Psoas muscle (tissue), 8 donors: ENCODE data around the gene PACSIN2. TPM values are rescaled to one million over a fixed set of nuclear protein-coding genes. Genes with fewer than 3 reads are reported as not detected.

ENCODE experiments used
- ATAC-seq, 4 donors: fragments of 200-7000 bp; cut with Tn5 transposase; one replicate each; pipeline ENCODE4 v1.9.1; 2020; ENCODE audit warnings: moderate library complexity in 3 of 4, mild to moderate bottlenecking in 2 of 4
- DNase-seq, 2 donors: peaks; one replicate each; pipeline ENCODE4 v3.0.0-alpha.2; 2020
- H3K27ac ChIP-seq: fragments of 200-600 bp; one replicate; pipeline ENCODE4 v1.8.0; 2022
- H3K27me3 ChIP-seq, 3 donors: fragments of 200-600 bp in 1 of 3; one replicate each; pipeline versions ENCODE4 v1.6.1 to v1.8.0; 2013 to 2022; ENCODE audit warnings: low read length in 2 of 3, mild to moderate bottlenecking in 2 of 3, moderate library complexity in 1 of 3; ENCODE audit not compliant: insufficient read depth in 3 of 3
- H3K36me3 ChIP-seq, 2 donors: fragments of 200-600 bp in 1 of 2; one replicate each; pipeline versions ENCODE4 v1.6.1 to v1.8.0; 2013 to 2022; ENCODE audit warnings: low read depth in 1 of 2, mild to moderate bottlenecking in 1 of 2, moderate library complexity in 1 of 2; ENCODE audit not compliant: insufficient read depth in 1 of 2
- H3K4me1 ChIP-seq: fragments of 200-600 bp; one replicate; pipeline ENCODE4 v1.8.0; 2022
- H3K4me3 ChIP-seq: fragments of 200-600 bp; one replicate; pipeline ENCODE4 v1.8.0; 2022; ENCODE audit warnings: mild to moderate bottlenecking
- H3K9me3 ChIP-seq: fragments of 200-600 bp; one replicate; pipeline ENCODE4 v1.8.0; 2022
- CTCF ChIP-seq: fragments of 200-600 bp; IDR thresholded peaks from one replicate; pipeline ENCODE4 v1.8.0; 2022; ENCODE audit warnings: antibody characterized with exemption
- WGBS, 3 donors: extraction: QIAGEN DNeasy Blood & Tissue Kit; methylation state at CpG; one replicate each; pipeline versions ENCODE4 v1.1.6 to v1.1.7; 2013; 5-methylcytosine and 5-hydroxymethylcytosine counted together
- intact Hi-C, 2 donors: fragments of 100-400 bp; cut with DNase I; formaldehyde crosslinking; loops; one replicate each; pipeline versions ENCODE4 v1.11.0 to v1.14.2; 2022
- polyA plus RNA-seq, 3 donors: library from polyadenylated mRNA; stranded (reverse); fragments of 200-250 nt; gene quantifications; one replicate each; pipeline ENCODE4 v1.2.3, GENCODE V29; 2013
- total RNA-seq, 4 donors: library from RNA; stranded (reverse); fragmentation: NEBNext Ultra II Directional in 2 of 4; extraction: Animal tissue kit (Norgen Biotek cat#: 25700) in 2 of 4; gene quantifications; one replicate each; pipeline versions ENCODE4 v1.2.1 to v1.2.4, GENCODE V29; 2021 to 2023
- donor health status: healthy with polysubstance abuse.
- donor health status: DM: no; HTN: no; CAD: no; lungs with moderate emphysema.
- donor health status: Bipolar disorder and iron deficiency.
- donor health status: healthy.
- donor health status: DM: yes; HTN: yes; CAD: no.
- donor health status: DM: no; HTN: no; CAD: no.
- donor health status: DM: no; HTN: no; CAD: no.
- donor health status: DM: yes; HTN: yes; CAD: no.

Gene PACSIN2
- total and polyA plus RNA-seq, 7 donors = 21.0 to 52.2 (median 31.4) TPM

DNA sequence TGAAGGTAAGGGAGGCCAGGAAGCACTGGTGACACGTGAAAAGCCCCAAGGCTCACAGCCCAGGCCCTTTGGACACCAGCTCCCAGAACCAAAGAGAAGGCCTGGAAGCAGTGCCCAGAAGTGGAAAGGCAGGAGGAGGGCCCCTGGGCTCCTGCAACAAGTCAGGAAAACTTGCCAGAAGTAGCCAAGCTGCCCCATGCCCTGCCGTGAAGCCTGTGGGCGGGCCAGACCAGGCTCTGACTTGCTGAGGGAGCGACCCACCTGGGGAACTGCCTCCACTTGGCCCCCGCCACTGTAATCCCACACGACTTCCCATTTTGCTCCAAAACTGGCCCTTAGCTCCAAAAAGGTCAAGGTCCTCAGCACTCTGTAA, 106.6 kb downstream of the PACSIN2 start:
- H3K27me3 ChIP-seq = no peaks in the 10 kb centered on the region
- no peak for DNase-seq
- intact Hi-C loops = loop anchor here in 1 of 2 donors (5.0 kb wide), 1 partner anchor 104 kb away; no protein-coding TSS in a partner anchor
- WGBS, 3 donors = 54 to 78% (median 60%) methylated on average over 6 of the region's 6 CpGs
- H3K4me1 ChIP-seq = peaks cover 68% of the 10 kb centered on the region
- H3K4me3 ChIP-seq = no peak overlapping the region
- no peak for TF ChIP-seq CTCF
- peak overlapping the region; percentile 66 for H3K27ac ChIP-seq
- no peaks in the 10 kb centered on the region for H3K9me3 ChIP-seq
- ATAC-seq = no peak
- peaks cover 0 to 4% of the 10 kb centered on the region in 2 donors for H3K36me3 ChIP-seq

- H3K9me3 ChIP-seq = no peaks in the 10 kb centered on the region
- peak overlapping the region; percentile 66 for H3K27ac ChIP-seq
- ATAC-seq (peak in 3 of 4 donors; percentile 1 to 22 (median 9)), DNase-seq (no peak)
- intact Hi-C loops = loop anchor here in 1 of 2 donors (5.0 kb wide), 1 partner anchor 105 kb away; no protein-coding TSS in a partner anchor
- peaks cover 69% of the 10 kb centered on the region for H3K4me1 ChIP-seq
- no peaks in the 10 kb centered on the region for H3K27me3 ChIP-seq
- H3K36me3 ChIP-seq = peaks cover 0 to 4% of the 10 kb centered on the region in 2 donors
- TF ChIP-seq CTCF = no peak
- WGBS, 3 donors = 56 to 67% (median 61%) methylated on average over 26 of the region's 26 CpGs
- no peak overlapping the region for H3K4me3 ChIP-seq
These were observed 107.3 kb downstream of the PACSIN2 start for GRCh38 chr22:42907404-42908373.

GRCh38 chr22:42906605-42907348, 108.2 kb downstream of the PACSIN2 start:
- Histone ChIP-seq H3K27me3 (no peaks in the 10 kb centered on the region), H3K9me3 (no peaks in the 10 kb centered on the region), H3K4me3 (no peak overlapping the region), H3K27ac (peak overlapping the region; percentile 66), H3K4me1 (peaks cover 74% of the 10 kb centered on the region), H3K36me3 (peaks cover 0 to 4% of the 10 kb centered on the region in 2 donors)
- WGBS, 3 donors = 37 to 42% (median 37%) methylated on average over 6 of the region's 6 CpGs
- peak; percentile 65 to 88 for DNase-seq
- TF ChIP-seq CTCF = no peak
- ATAC-seq = peak; percentile 62 to 73 (median 70)
- intact Hi-C loops = loop anchor here in 1 of 2 donors (5.0 kb wide), 1 partner anchor 106 kb away; no protein-coding TSS in a partner anchor

GRCh38 chr22:42905702-42906183, 109.2 kb downstream of the PACSIN2 start:
- Histone ChIP-seq H3K27ac (peak overlapping the region; percentile 66), H3K4me1 (peaks cover 81% of the 10 kb centered on the region), H3K4me3 (no peak overlapping the region), H3K9me3 (no peaks in the 10 kb centered on the region), H3K27me3 (no peaks in the 10 kb centered on the region), H3K36me3 (peaks cover 0 to 4% of the 10 kb centered on the region in 2 donors)
- DNase-seq = peak; percentile 46 to 72
- ATAC-seq = peak; percentile 11 to 36 (median 24)
- no peak for TF ChIP-seq CTCF
- intact Hi-C loops = loop anchor here in 1 of 2 donors (5.0 kb wide), 1 partner anchor 107 kb away; no protein-coding TSS in a partner anchor
- WGBS, 3 donors = 15 to 23% (median 22%) methylated on average over 5 of the region's 5 CpGs
